GM21515 (cell line): Measurements from ENCODE around the gene CHRNG.
"Not testable (repeated sequence)": the region's sequence is repeated elsewhere in the genome, so short reads cannot be mapped to it uniquely, and the experiment has no call there.

Experiments used
- ATAC-seq: cut with Tn5 transposase; IDR thresholded peaks from one replicate; pipeline ENCODE4 v1.9.1; 2021; ENCODE audit not compliant: unreplicated experiment

CHRNG gene

DNA sequence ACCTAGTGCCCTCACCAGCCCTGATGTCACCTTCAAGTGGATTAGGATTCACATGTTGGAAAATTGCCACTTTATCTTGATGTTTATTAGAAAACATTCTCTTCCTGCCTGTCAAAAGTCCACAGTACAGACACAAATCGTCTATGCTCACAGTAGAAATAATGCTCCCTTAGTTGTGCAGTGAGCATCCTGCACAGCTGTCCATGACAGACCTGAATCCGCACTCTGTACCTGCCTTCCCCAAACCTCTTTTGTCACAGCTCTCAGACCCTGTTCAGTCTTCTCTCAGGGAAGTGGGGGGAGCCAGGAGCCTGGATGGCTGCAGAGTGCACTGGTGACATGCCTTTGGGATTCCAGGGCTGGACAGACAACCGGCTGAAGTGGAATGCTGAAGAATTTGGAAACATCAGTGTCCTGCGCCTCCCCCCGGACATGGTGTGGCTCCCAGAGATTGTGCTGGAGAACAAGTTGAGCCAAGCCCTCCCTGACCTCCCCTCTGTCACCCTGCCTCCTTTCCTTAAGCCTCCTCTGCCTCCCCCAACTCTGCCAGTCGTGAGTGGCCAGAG is 11.5 kb upstream of the CHRNG start:
- no peak for ATAC-seq

- ATAC-seq = no peak
Observed at GRCh38 chr2:232528746-232529460, 10.6 kb upstream of the CHRNG start.

DNA sequence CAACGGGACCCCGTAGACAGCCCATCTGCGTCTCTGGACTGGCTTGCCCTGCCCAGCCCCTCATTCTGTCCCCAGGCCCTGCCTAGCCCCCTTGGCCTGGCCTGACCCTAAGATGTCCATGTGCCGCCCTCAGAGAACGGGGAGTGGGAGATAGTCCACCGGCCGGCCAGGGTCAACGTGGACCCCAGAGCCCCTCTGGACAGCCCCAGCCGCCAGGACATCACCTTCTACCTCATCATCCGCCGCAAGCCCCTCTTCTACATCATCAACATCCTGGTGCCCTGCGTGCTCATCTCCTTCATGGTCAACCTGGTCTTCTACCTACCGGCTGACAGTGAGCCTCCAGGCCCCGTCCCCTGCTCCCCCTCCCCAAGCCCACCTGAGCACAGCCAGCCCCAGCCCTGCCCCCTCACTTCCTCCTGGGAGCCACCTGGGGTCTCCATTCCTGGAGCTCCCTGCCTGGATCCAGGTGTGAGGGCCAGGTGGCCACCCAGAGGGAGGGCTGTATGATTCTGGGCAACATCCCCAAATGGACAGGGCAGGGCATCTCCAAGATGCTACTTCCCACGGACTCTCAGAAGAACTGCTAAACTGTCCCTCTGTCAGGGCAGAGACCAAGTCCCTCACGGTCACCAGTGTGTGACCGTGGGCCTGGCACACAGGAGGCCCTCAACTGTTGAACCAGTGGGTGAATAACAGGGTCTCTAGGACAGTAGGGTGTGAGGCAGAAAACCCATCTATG is 9.5 kb upstream of the CHRNG start:
- no peak for ATAC-seq

GRCh38 chr2:232530626-232531260 is 8.7 kb upstream of the CHRNG start:
- ATAC-seq = no peak

- ATAC-seq = no peak
Observed at GRCh38 chr2:232532419-232532818, 7.1 kb upstream of the CHRNG start.

- not testable (repeated sequence) for ATAC-seq
Observed at GRCh38 chr2:232532821-232533220, 6.7 kb upstream of the CHRNG start.

GRCh38 chr2:232533944-232534710 is 5.4 kb upstream of the CHRNG start:
- no peak for ATAC-seq

DNA sequence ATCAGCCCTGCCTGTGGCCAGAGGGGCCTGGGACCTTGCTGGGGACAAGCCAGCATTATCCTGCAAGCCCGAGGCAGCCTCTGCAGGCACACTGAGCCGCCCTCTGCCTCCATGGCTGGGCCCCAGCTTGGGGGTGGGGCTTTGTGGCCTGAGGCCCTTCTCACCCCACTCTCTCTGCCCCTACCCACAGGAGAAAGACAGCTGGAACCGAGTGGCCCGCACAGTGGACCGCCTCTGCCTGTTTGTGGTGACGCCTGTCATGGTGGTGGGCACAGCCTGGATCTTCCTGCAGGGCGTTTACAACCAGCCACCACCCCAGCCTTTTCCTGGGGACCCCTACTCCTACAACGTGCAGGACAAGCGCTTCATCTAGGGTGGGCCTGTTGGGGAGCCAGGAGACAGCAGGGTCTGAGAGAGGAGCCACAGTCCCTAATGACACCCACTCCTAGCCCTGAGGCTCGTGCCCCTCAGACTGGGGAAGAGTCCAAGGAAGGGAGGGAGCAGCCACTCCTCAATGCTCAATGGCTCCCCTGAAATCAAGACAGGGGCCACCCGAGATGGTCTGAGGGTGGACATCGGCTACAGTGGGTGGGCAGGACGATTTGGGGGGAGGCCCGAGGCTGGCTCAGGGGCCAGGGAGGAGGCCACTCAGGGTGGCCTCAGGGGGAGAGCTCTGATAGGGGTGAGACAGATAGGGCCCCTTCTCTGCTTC is 4.4 kb upstream of the CHRNG start:
- no peak for ATAC-seq

DNA sequence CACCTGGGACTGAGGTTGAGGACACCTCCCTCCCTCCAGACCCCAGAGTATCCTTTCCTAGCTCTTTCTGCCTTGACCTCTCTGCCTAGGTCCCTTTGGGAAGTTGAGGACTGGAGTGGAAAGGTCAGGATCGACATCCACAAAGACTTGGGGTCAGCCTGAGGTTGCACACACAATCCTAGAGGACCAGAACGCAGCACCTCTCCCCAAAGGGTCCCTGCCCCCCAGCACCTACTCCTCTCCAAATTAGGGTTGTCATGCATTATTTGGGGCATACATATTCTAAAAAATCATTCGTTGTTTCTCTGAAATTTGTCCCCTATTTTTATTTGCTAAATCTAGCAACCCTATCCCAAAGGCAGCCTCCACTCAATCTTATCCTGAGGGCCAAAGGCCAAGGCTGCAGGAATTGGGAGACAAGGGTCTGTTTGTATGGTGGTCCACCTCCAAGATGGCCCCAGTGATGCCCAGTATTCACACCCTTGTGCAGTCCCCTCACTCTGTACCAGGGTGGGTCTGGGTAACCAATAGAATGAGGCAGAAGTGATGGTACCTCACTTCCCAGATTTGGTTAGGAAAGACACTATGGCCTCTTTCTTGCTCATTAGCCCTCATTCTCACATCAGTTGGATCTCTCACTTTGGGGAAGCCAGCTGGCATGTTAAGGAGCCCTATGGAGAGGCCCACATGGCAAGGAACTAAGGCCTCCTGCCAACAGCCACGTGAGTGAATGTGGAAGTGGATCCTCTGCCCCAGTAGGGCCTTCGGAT is 3.5 kb upstream of the CHRNG start:
- ATAC-seq = no peak

GRCh38 chr2:232537079-232537478 is 2.4 kb upstream of the CHRNG start:
- ATAC-seq = no peak

GRCh38 chr2:232537499-232537898 is 2.0 kb upstream of the CHRNG start:
- no peak for ATAC-seq

GRCh38 chr2:232538671-232539070 is 821 bp upstream of the CHRNG start:
- ATAC-seq = no peak

GRCh38 chr2:232540441-232541041 is 1.0 kb downstream of the CHRNG start:
- no peak for ATAC-seq

GRCh38 chr2:232541195-232541960 is 1.9 kb downstream of the CHRNG start:
- ATAC-seq = no peak

GRCh38 chr2:232541961-232542714 is 2.6 kb downstream of the CHRNG start:
- ATAC-seq = no peak

GRCh38 chr2:232542715-232543467 is 3.4 kb downstream of the CHRNG start:
- ATAC-seq = no peak

- ATAC-seq = no peak
Observed at GRCh38 chr2:232543491-232543890, 4.0 kb downstream of the CHRNG start.
